Measurements from ENCODE around the gene GRIK2. TPM values are rescaled to one million over a fixed set of nuclear protein-coding genes. Genes with fewer than 3 reads are reported as not detected.

Gene GRIK2
- total RNA-seq, 1 donor from 2014 or later = not detected

- intact Hi-C loops (cut with micrococcal nuclease) = no loop called here
These were observed 459.9 kb downstream of the GRIK2 start for GRCh38 chr6:101853231-101854085.

- intact Hi-C loops (cut with micrococcal nuclease) = no loop called here
These were observed 482.9 kb downstream of the GRIK2 start for GRCh38 chr6:101876431-101876830.

GRCh38 chr6:101878554-101879276, 485.2 kb downstream of the GRIK2 start:
- intact Hi-C loops (cut with micrococcal nuclease) = no loop called here

- intact Hi-C loops (cut with micrococcal nuclease) = no loop called here
These were observed 486.3 kb downstream of the GRIK2 start for GRCh38 chr6:101879782-101880181.

- intact Hi-C loops (cut with micrococcal nuclease) = no loop called here
These were observed 490.0 kb downstream of the GRIK2 start for GRCh38 chr6:101883505-101883904.

- intact Hi-C loops (cut with micrococcal nuclease) = no loop called here
These were observed 494.0 kb downstream of the GRIK2 start for GRCh38 chr6:101887532-101887931.

- intact Hi-C loops (cut with micrococcal nuclease) = no loop called here
These were observed 514.1 kb downstream of the GRIK2 start for GRCh38 chr6:101907356-101908217.

- intact Hi-C loops (cut with micrococcal nuclease) = no loop called here
These were observed 515.9 kb downstream of the GRIK2 start for GRCh38 chr6:101909366-101909765.

- intact Hi-C loops (cut with micrococcal nuclease) = no loop called here
These were observed 518.8 kb downstream of the GRIK2 start for GRCh38 chr6:101912311-101912710.

- intact Hi-C loops (cut with micrococcal nuclease) = no loop called here
These were observed 525.0 kb downstream of the GRIK2 start for GRCh38 chr6:101918471-101918870.

- intact Hi-C loops (cut with micrococcal nuclease) = no loop called here
These were observed 528.4 kb downstream of the GRIK2 start for GRCh38 chr6:101921829-101922450.

- intact Hi-C loops (cut with micrococcal nuclease) = no loop called here
These were observed 532.8 kb downstream of the GRIK2 start for GRCh38 chr6:101926149-101926925.

- intact Hi-C loops (cut with micrococcal nuclease) = no loop called here
These were observed 538.3 kb downstream of the GRIK2 start for GRCh38 chr6:101931766-101932165.

- intact Hi-C loops (cut with micrococcal nuclease) = no loop called here
These were observed 539.2 kb downstream of the GRIK2 start for GRCh38 chr6:101932704-101933103.

- intact Hi-C loops (cut with micrococcal nuclease) = no loop called here
These were observed 542.2 kb downstream of the GRIK2 start for GRCh38 chr6:101935732-101936131.

GRCh38 chr6:101936516-101936915, 543.0 kb downstream of the GRIK2 start:
- intact Hi-C loops (cut with micrococcal nuclease) = no loop called here

- intact Hi-C loops (cut with micrococcal nuclease) = no loop called here
These were observed 543.6 kb downstream of the GRIK2 start for GRCh38 chr6:101937108-101937507.

- intact Hi-C loops (cut with micrococcal nuclease) = no loop called here
These were observed 546.9 kb downstream of the GRIK2 start for GRCh38 chr6:101940391-101940790.

GRCh38 chr6:101956961-101957360, 563.5 kb downstream of the GRIK2 start:
- intact Hi-C loops (cut with micrococcal nuclease) = no loop called here

GRCh38 chr6:101961357-101961756, 567.8 kb downstream of the GRIK2 start:
- intact Hi-C loops (cut with micrococcal nuclease) = no loop called here
